Measurements from ENCODE around the gene SEMA6B.

SEMA6B gene

GRCh38 chr19:4585556-4585955, 26.1 kb upstream of the SEMA6B start:
- TF ChIP-seq ZNF146 (tag by site-specific recombination; IDR thresholded peaks at IDR 0.05), result no peak
- TF ChIP-seq ZNF548 (tag by site-specific recombination; IDR thresholded peaks at IDR 0.05), result no peak
- TF ChIP-seq ZNF114 (tag by site-specific recombination; IDR thresholded peaks at IDR 0.05), result no peak
- no peak for TF ChIP-seq ZNF133 (tag by site-specific recombination; IDR thresholded peaks at IDR 0.05)
- TF ChIP-seq TRIM28 (IDR thresholded peaks at IDR 0.05; ENCODE audit: borderline replicate concordance, low read length), result no peak
- TF ChIP-seq KLF7 (tag by site-specific recombination; IDR thresholded peaks at IDR 0.05; ENCODE audit: borderline replicate concordance), result no peak
- TF ChIP-seq OVOL3 (tag by site-specific recombination; IDR thresholded peaks at IDR 0.05), result no peak
- no peak for TF ChIP-seq ZSCAN30 (tag by site-specific recombination; IDR thresholded peaks at IDR 0.05)
- Histone ChIP-seq H3K27ac (ENCODE audit: extremely low read depth, low read depth, low read length) (no peak overlapping the region), H3K4me1 (ENCODE audit: control insufficient read depth, insufficient read depth, low read length) (no peaks in the 10 kb centered on the region), H3K4me3 (ENCODE audit: low read depth, low read length) (no peak overlapping the region), H3K9me3 (ENCODE audit: control insufficient read depth, insufficient read depth, low read depth, low read length) (no peaks in the 10 kb centered on the region), H3K36me3 (ENCODE audit: control insufficient read depth in 2 of 2, insufficient read depth in 1 of 2, low read length in 2 of 2) (no peaks in the 10 kb centered on the region)
- CTCF ChIA-PET, result interaction anchor here (0.6 to 4.3 kb wide), 6 partner anchors 10 to 354 kb away, joined by 3 to 20 read pairs (median 6); no protein-coding TSS in a partner anchor
- POLR2A ChIA-PET, result interaction anchor here (1.7 kb wide), 1 partner anchor 9 kb away, joined by 10 read pairs; no protein-coding TSS in a partner anchor

GRCh38 chr19:4584670-4585460, 25.4 kb upstream of the SEMA6B start:
- no peaks in the 10 kb centered on the region; the same call in 1 of the 2 replicates for H3K4me1 ChIP-seq (ENCODE audit: control insufficient read depth, insufficient read depth, low read length)
- no peaks in the 10 kb centered on the region for H3K36me3 ChIP-seq (ENCODE audit: control insufficient read depth in 2 of 2, insufficient read depth in 1 of 2, low read length in 2 of 2)
- H3K27ac ChIP-seq (ENCODE audit: extremely low read depth, low read depth, low read length), result no peak overlapping the region
- CTCF ChIA-PET, result interaction anchor here (0.6 to 4.3 kb wide), 5 partner anchors 9 to 355 kb away, joined by 3 to 20 read pairs (median 9); no protein-coding TSS in a partner anchor
- H3K4me3 ChIP-seq (ENCODE audit: low read depth, low read length), result peak overlapping the region; percentile 40
- POLR2A ChIA-PET, result interaction anchor here (0.5 to 1.7 kb wide), 2 partner anchors 9 to 269 kb away, joined by 9 to 10 read pairs; no protein-coding TSS in a partner anchor
- no peaks in the 10 kb centered on the region for H3K9me3 ChIP-seq (ENCODE audit: control insufficient read depth, insufficient read depth, low read depth, low read length)
- TF ChIP-seq, protein P1, sequence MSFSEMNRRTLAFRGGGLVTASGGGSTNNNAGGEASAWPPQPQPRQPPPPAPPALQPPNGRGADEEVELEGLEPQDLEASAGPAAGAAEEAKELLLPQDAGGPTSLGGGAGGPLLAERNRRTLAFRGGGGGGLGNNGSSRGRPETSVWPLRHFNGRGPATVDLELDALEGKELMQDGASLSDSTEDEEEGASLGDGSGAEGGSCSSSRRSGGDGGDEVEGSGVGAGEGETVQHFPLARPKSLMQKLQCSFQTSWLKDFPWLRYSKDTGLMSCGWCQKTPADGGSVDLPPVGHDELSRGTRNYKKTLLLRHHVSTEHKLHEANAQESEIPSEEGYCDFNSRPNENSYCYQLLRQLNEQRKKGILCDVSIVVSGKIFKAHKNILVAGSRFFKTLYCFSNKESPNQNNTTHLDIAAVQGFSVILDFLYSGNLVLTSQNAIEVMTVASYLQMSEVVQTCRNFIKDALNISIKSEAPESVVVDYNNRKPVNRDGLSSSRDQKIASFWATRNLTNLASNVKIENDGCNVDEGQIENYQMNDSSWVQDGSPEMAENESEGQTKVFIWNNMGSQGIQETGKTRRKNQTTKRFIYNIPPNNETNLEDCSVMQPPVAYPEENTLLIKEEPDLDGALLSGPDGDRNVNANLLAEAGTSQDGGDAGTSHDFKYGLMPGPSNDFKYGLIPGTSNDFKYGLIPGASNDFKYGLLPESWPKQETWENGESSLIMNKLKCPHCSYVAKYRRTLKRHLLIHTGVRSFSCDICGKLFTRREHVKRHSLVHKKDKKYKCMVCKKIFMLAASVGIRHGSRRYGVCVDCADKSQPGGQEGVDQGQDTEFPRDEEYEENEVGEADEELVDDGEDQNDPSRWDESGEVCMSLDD (tag by site-specific recombination; IDR thresholded peaks at IDR 0.05), result peak; percentile 95
- TF ChIP-seq KLF16 (tag by site-specific recombination; IDR thresholded peaks at IDR 0.05), result no peak
- TF ChIP-seq, protein P2, sequence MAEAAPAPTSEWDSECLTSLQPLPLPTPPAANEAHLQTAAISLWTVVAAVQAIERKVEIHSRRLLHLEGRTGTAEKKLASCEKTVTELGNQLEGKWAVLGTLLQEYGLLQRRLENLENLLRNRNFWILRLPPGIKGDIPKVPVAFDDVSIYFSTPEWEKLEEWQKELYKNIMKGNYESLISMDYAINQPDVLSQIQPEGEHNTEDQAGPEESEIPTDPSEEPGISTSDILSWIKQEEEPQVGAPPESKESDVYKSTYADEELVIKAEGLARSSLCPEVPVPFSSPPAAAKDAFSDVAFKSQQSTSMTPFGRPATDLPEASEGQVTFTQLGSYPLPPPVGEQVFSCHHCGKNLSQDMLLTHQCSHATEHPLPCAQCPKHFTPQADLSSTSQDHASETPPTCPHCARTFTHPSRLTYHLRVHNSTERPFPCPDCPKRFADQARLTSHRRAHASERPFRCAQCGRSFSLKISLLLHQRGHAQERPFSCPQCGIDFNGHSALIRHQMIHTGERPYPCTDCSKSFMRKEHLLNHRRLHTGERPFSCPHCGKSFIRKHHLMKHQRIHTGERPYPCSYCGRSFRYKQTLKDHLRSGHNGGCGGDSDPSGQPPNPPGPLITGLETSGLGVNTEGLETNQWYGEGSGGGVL (tag by site-specific recombination; IDR thresholded peaks at IDR 0.05), result peak; percentile 64; the same call in 1 of the 2 replicates
- TF ChIP-seq ZNF350 (tag by site-specific recombination; IDR thresholded peaks at IDR 0.05), result no peak
- TF ChIP-seq ZNF768 (tag by site-specific recombination; IDR thresholded peaks at IDR 0.05), result peak; percentile 91
- 0 out of 2 replicates have a peak, but pooled peaks have one; percentile 33 for TF ChIP-seq ZBTB7A (tag by site-specific recombination; IDR thresholded peaks at IDR 0.05; ENCODE audit: low read depth)
- TF ChIP-seq, protein P3, sequence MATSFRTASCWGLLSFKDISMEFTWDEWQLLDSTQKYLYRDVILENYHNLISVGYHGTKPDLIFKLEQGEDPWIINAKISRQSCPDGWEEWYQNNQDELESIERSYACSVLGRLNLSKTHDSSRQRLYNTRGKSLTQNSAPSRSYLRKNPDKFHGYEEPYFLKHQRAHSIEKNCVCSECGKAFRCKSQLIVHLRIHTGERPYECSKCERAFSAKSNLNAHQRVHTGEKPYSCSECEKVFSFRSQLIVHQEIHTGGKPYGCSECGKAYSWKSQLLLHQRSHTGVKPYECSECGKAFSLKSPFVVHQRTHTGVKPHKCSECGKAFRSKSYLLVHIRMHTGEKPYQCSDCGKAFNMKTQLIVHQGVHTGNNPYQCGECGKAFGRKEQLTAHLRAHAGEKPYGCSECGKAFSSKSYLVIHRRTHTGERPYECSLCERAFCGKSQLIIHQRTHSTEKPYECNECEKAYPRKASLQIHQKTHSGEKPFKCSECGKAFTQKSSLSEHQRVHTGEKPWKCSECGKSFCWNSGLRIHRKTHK (tag by site-specific recombination; IDR thresholded peaks at IDR 0.05), result no peak
- peak; percentile 70; the same call in 1 of the 2 replicates for TF ChIP-seq ZNF629 (tag by site-specific recombination; IDR thresholded peaks at IDR 0.05)
- peak; percentile 31; the same call in 1 of the 2 replicates for TF ChIP-seq ZBTB21 (tag by site-specific recombination; IDR thresholded peaks at IDR 0.05)
- peak; percentile 23 for TF ChIP-seq ZBTB26 (tag by site-specific recombination; optimal IDR thresholded peaks at IDR 0.05)
- peak; percentile 60; the same call in 1 of the 2 replicates for TF ChIP-seq GLIS2 (tag by site-specific recombination; IDR thresholded peaks at IDR 0.05)
- 0 out of 2 replicates have a peak, but pooled peaks have one; percentile 10 for TF ChIP-seq ZFHX2 (tag by site-specific recombination; conservative IDR thresholded peaks at IDR 0.05)
- TF ChIP-seq ZNF335 (tag by site-specific recombination; conservative IDR thresholded peaks at IDR 0.05), result peak; percentile 99
- TF ChIP-seq ZSCAN30 (tag by site-specific recombination; IDR thresholded peaks at IDR 0.05), result 0 out of 2 replicates have a peak, but pooled peaks have one; percentile 54
- no peak for TF ChIP-seq ZNF2 (tag by site-specific recombination; IDR thresholded peaks at IDR 0.05)
- TF ChIP-seq YY1 (tag by site-specific recombination; IDR thresholded peaks at IDR 0.05), result no peak
- TF ChIP-seq, protein P4, sequence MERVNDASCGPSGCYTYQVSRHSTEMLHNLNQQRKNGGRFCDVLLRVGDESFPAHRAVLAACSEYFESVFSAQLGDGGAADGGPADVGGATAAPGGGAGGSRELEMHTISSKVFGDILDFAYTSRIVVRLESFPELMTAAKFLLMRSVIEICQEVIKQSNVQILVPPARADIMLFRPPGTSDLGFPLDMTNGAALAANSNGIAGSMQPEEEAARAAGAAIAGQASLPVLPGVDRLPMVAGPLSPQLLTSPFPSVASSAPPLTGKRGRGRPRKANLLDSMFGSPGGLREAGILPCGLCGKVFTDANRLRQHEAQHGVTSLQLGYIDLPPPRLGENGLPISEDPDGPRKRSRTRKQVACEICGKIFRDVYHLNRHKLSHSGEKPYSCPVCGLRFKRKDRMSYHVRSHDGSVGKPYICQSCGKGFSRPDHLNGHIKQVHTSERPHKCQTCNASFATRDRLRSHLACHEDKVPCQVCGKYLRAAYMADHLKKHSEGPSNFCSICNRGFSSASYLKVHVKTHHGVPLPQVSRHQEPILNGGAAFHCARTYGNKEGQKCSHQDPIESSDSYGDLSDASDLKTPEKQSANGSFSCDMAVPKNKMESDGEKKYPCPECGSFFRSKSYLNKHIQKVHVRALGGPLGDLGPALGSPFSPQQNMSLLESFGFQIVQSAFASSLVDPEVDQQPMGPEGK (tag by site-specific recombination; IDR thresholded peaks at IDR 0.05), result peak; percentile 84

Measured in HEK293 (cell line).